GM12878 (cell line): Measurements from ENCODE around the gene CP. TPM values are rescaled to one million over a fixed set of nuclear protein-coding genes. Genes with fewer than 3 reads are reported as not detected.
A peak's percentile ranks its signal among the peaks of the same experiment; 100 is the strongest.

Source experiments
- ATAC-seq: fragments of 200-7000 bp; cut with Tn5 transposase; 3 replicates; pipeline ENCODE4 v1.9.1; 2020; ENCODE audit warnings: mild to moderate bottlenecking, moderate library complexity
- BruUV-seq: library from RNA; stranded (reverse); fragments of 400-500 nt; replicated peaks from 2 replicates; lab custom pipeline; 2021; lab: Mats Ljungman, UMichigan
- CTCF ChIA-PET: fragments of 300-600 bp; sonication (Branson Sonifier 250); formaldehyde crosslinking; extraction: SDS; loops from one replicate; lab custom pipeline; 2021; ENCODE audit warnings: inconsistent platforms; lab: Yijun Ruan, JAX
- POLR2A ChIA-PET: fragments of 350-600 bp; formaldehyde crosslinking; extraction: SDS; loops from one replicate; lab custom pipeline; 2021; ENCODE audit warnings: inconsistent platforms; lab: Charles Lee
- RAD21 ChIA-PET: fragments of 300-600 bp; sonication (Branson Sonifier 250); formaldehyde crosslinking; loops from one replicate; lab custom pipeline; 2023; ENCODE audit warnings: antibody characterized with exemption; ENCODE audit not compliant: unreplicated experiment; lab: Charles Lee
- SMC1A ChIA-PET: fragments of 300-600 bp; sonication (Branson Sonifier 250); formaldehyde crosslinking; loops from one replicate; lab custom pipeline; 2023; ENCODE audit not compliant: unreplicated experiment, uncharacterized antibody; lab: Charles Lee
- DNase-seq: peaks from one replicate; pipeline ENCODE4 v3.0.0-alpha.2; 2011; ENCODE audit warnings: low read depth, low spot score
- FAIRE-seq: peaks from 3 replicates; lab custom pipeline; 2011; peaks lifted over from hg19 to GRCh38; lab: Jason Lieb, UNC
- H2AFZ ChIP-seq: 2 replicates; pipeline ENCODE4 v1.6.0; 2011; ENCODE audit warnings: low read depth, low read length, control low read depth; ENCODE audit not compliant: control insufficient read depth
- H3K27ac ChIP-seq: 2 replicates; pipeline ENCODE4 v1.5.1; 2011; ENCODE audit warnings: control low read depth; ENCODE audit not compliant: control insufficient read depth, insufficient read depth
- H3K27me3 ChIP-seq, 2 experiments: replicated peaks in 1 of 2; 2 replicates each; pipeline versions ENCODE4 v1.6.0 to v1.6.1; 2011; ENCODE audit warnings: low read length in 1 of 2; ENCODE audit not compliant: control insufficient read depth in 2 of 2, insufficient read depth in 2 of 2
- H3K36me3 ChIP-seq, 2 experiments: 2 replicates each; pipeline ENCODE4 v1.5.1; 2011; ENCODE audit warnings: low read length in 1 of 2; ENCODE audit not compliant: control insufficient read depth in 2 of 2, insufficient read depth in 2 of 2
- H3K4me1 ChIP-seq: 2 replicates; pipeline ENCODE4 v1.6.1; 2011; ENCODE audit warnings: mild to moderate bottlenecking, low read length, moderate library complexity, mixed read lengths; ENCODE audit not compliant: control insufficient read depth, insufficient read depth
- H3K4me2 ChIP-seq: 2 replicates; pipeline ENCODE4 v1.6.0; 2011; ENCODE audit warnings: control low read depth; ENCODE audit not compliant: control insufficient read depth, insufficient read depth
- H3K4me3 ChIP-seq: fragments of 200-600 bp; sonication (generic); 2 replicates; pipeline ENCODE4 v1.5.1; 2016
- H3K79me2 ChIP-seq: 2 replicates; pipeline ENCODE4 v1.6.0; 2011; ENCODE audit warnings: low read length; ENCODE audit not compliant: control insufficient read depth, insufficient read depth
- H3K9ac ChIP-seq: 2 replicates; pipeline ENCODE4 v1.8.0; 2011; ENCODE audit warnings: low read length, control low read depth, mixed read lengths; ENCODE audit not compliant: control insufficient read depth, insufficient read depth
- H3K9me3 ChIP-seq: replicated peaks from 3 replicates; pipeline ENCODE4 v1.5.1; 2011; ENCODE audit warnings: mild to moderate bottlenecking, low read length; ENCODE audit not compliant: control insufficient read depth, insufficient read depth
- H4K20me1 ChIP-seq: 2 replicates; pipeline ENCODE4 v1.6.0; 2011; ENCODE audit not compliant: control insufficient read depth, insufficient read depth
- CEBPB ChIP-seq, 2 experiments: fragments of 150-350 bp in 1 of 2; IDR thresholded peaks; 2 replicates each; pipeline ENCODE4 v1.6.1; 2012 to 2014; ENCODE audit warnings: low read depth in 2 of 2, low read length in 2 of 2, borderline replicate concordance in 1 of 2, inconsistent platforms in 1 of 2
- CHD4 ChIP-seq: fragments of 200-600 bp; sonication (generic); IDR thresholded peaks from 2 replicates; pipeline ENCODE4 v1.6.1; 2016; ENCODE audit warnings: mild to moderate bottlenecking
- E4F1 ChIP-seq: fragments of 450-650 bp; IDR thresholded peaks from 2 replicates; pipeline ENCODE4 v1.6.1; 2018; ENCODE audit warnings: borderline replicate concordance, mild to moderate bottlenecking; ENCODE audit not compliant: partially characterized antibody
- FOS ChIP-seq: IDR thresholded peaks from 3 replicates; pipeline ENCODE4 v1.6.1; 2011; ENCODE audit warnings: borderline replicate concordance; ENCODE audit not compliant: insufficient read length; ENCODE audit errors: extremely low read depth
- HDAC6 ChIP-seq: fragments of 200-600 bp; sonication (generic); IDR thresholded peaks from one replicate; pipeline ENCODE4 v1.8.0; 2017; ENCODE audit warnings: antibody characterized with exemption; ENCODE audit not compliant: unreplicated experiment
- MTA2 ChIP-seq: fragments of 450-650 bp; IDR thresholded peaks from 2 replicates; pipeline ENCODE4 v1.6.1; 2016; ENCODE audit warnings: low read depth, mild to moderate bottlenecking, moderate library complexity
- MYC ChIP-seq: IDR thresholded peaks from 2 replicates; pipeline ENCODE4 v1.6.1; 2011; ENCODE audit warnings: mild to moderate bottlenecking, low read length, moderate library complexity, inconsistent platforms; ENCODE audit not compliant: insufficient read depth, insufficient replicate concordance, insufficient read length, severe bottlenecking
- NFIC ChIP-seq: IDR thresholded peaks from 2 replicates; pipeline ENCODE4 v1.6.1; 2012; ENCODE audit warnings: low read depth, mild to moderate bottlenecking, inconsistent platforms, low read length, moderate library complexity
- PKNOX1 ChIP-seq: fragments of 450-650 bp; IDR thresholded peaks from 2 replicates; pipeline ENCODE4 v1.6.1; 2016; ENCODE audit warnings: mild to moderate bottlenecking
- RUNX3 ChIP-seq: IDR thresholded peaks from 2 replicates; pipeline ENCODE4 v1.6.1; 2012; ENCODE audit warnings: low read length, inconsistent platforms
- TBL1XR1 ChIP-seq: IDR thresholded peaks from 2 replicates; pipeline ENCODE4 v1.6.1; 2012; ENCODE audit warnings: low read depth, low read length, improper control_type of control experiment
- TCF3 ChIP-seq: IDR thresholded peaks from 2 replicates; pipeline ENCODE4 v1.6.1; 2012; ENCODE audit warnings: low read depth, mild to moderate bottlenecking, low read length, borderline replicate concordance; ENCODE audit not compliant: insufficient read depth
- ZBED1 ChIP-seq: IDR thresholded peaks from 2 replicates; pipeline ENCODE4 v1.6.1; 2016; ENCODE audit warnings: borderline replicate concordance
- WGBS: methylation state at CpG from one replicate; pipeline ENCODE4 v1.1.6; 2016; ENCODE audit warnings: low lambda C conversion rate; ENCODE audit not compliant: insufficient replicate concordance, insufficient coverage; ENCODE audit errors: missing lambda C conversion rate; 5-methylcytosine and 5-hydroxymethylcytosine counted together
- in situ Hi-C: fragments of 300-500 bp; cut with MboI; formaldehyde crosslinking; loops from 9 replicates; pipeline ENCODE4 v1.14.3; 2018; ENCODE audit warnings: mixed read lengths
- intact Hi-C: fragments of 100-400 bp; cut with micrococcal nuclease; formaldehyde crosslinking; loops from one replicate; pipeline ENCODE4 v1.14.2; 2022; ENCODE audit not compliant: unreplicated experiment
- polyA plus RNA-seq, 11 experiments: library from polyadenylated mRNA; depleted of rRNA in 4 of 11; unstranded in 6 of 11; stranded (reverse) in 5 of 11; fragments of >200 nt; fragmentation: Nextera tagmentation in 4 of 11; fragmentation: Illumina TruSeq in 1 of 11; extraction: Ambion mirVana in 4 of 11; extraction: Trizol in 1 of 11; gene quantifications; 1 replicate in 1 of 11; 2 replicates in 10 of 11; pipeline versions ENCODE4 v1.2.1 to v1.2.3, GENCODE V29; 2011 to 2016; ENCODE audit warnings: inconsistent platforms in 2 of 11, missing spikeins in 2 of 11, low read depth in 1 of 11
- total RNA-seq, 4 experiments: library from RNA; depleted of rRNA in 3 of 4; stranded (reverse); fragments of >200 nt in 3 of 4; fragmentation: Illumina TruSeq in 1 of 4; extraction: Trizol in 1 of 4; gene quantifications; 2 replicates each; pipeline versions ENCODE4 v1.2.1 to v1.2.3, GENCODE V29; 2013 to 2021

CP gene
- total and polyA plus RNA-seq, 10 of the 15 experiments (the other 5 are each of a cell fraction or from before 2014, with no cell fraction given): 0.14 to 1.2 (median 0.30) TPM; not detected in 6

- peak; percentile 47 to 82; a peak in 2 of 4 replicates for TF ChIP-seq CEBPB (IDR thresholded peaks at IDR 0.05; ENCODE audit: borderline replicate concordance in 1 of 2, low read depth in 2 of 2, low read length in 2 of 2)
- 0 out of 2 replicates have a peak, but pooled peaks have one; percentile 73 for TF ChIP-seq TBL1XR1
- no peak for TF ChIP-seq HDAC6
- TF ChIP-seq MYC: no peak
- peak; percentile 93 for TF ChIP-seq MTA2
Measured at GRCh38 chr3:149224736-149225594, 3.3 kb upstream of the CP start (continued).

- ChIA-PET CTCF (interaction anchor here (0.9 to 1.6 kb wide), 3 partner anchors 9 to 28 kb away, joined by 3 read pairs; no protein-coding TSS in a partner anchor), SMC1A (interaction anchor here (1.4 kb wide), 1 partner anchor 21 kb away, joined by 5 read pairs; no protein-coding TSS in a partner anchor), RAD21 (no interaction called here), POLR2A (no interaction called here)
- no TSS peak for BruUV-seq
- in situ Hi-C loops (no loop called here), intact Hi-C loops (no loop called here)
- H3K79me2 ChIP-seq: no peaks in the 10 kb centered on the region
- WGBS: 98% methylated on average over 6 of the region's 6 CpGs
- no peaks in the 10 kb centered on the region for H3K27me3 ChIP-seq
- no peak for DNase-seq
- no peaks in the 10 kb centered on the region for H3K36me3 ChIP-seq
- H3K27ac ChIP-seq: no peak overlapping the region
- H3K4me3 ChIP-seq: no peak overlapping the region
- no peak for FAIRE-seq
- no peak for ATAC-seq
- no peaks in the 10 kb centered on the region for H3K9me3 ChIP-seq
- TF ChIP-seq PKNOX1 (no peak), RUNX3 (no peak), NFIC (no peak), CHD4 (no peak), ZBED1 (no peak), FOS (no peak), TCF3 (no peak), E4F1 (no peak)
- no peaks in the 10 kb centered on the region for H4K20me1 ChIP-seq
- no peak overlapping the region for H3K4me2 ChIP-seq
- H3K9ac ChIP-seq: no peak overlapping the region
- H2AFZ ChIP-seq: no peak overlapping the region
- no peaks in the 10 kb centered on the region; the same call in 1 of the 2 replicates for H3K4me1 ChIP-seq
Measured at GRCh38 chr3:149223461-149223820, 1.8 kb upstream of the CP start.
